NT2/D1 (cell line): Measurements from ENCODE around the gene RBBP8NL.

Experiments
- SUZ12 ChIP-seq: IDR thresholded peaks from 2 replicates; pipeline ENCODE4 v1.6.1; 2011; ENCODE audit not compliant: insufficient read length, insufficient read depth; ENCODE audit errors: extremely low read depth
- ZNF274 ChIP-seq: IDR thresholded peaks from 2 replicates; pipeline ENCODE4 v1.6.1; 2011; ENCODE audit warnings: mild to moderate bottlenecking, low read depth, low read length

DNA sequence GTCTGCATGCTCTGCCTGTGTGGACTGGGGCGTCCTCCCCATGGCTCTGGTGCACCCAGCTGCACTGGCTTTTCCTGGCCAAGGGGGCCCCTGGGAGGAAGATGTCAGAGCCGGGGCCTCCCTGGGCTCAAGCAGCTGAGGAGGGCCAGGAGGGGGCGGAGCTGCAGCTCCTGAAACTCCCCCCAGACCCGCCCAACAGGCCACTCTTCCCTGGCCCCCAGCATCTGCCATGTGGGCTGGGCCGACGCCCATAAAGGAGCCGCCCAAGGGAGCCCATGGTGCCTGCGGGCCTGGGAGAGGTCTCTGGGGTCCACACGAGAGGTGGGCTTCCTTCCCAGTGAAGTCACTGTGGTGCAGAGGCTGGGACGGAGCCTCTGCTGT lies 4.0 kb downstream of the RBBP8NL start:
- TF ChIP-seq SUZ12 = no peak
- TF ChIP-seq ZNF274 = no peak
